ENCODE measurements around the gene GPR160. TPM values are rescaled to one million over a fixed set of nuclear protein-coding genes. Genes with fewer than 3 reads are reported as not detected.
A peak's percentile ranks its signal among the peaks of the same experiment; 100 is the strongest.

The GPR160 gene
- total and polyA plus RNA-seq, 2 of the 13 experiments (the other 11 are each of a cell fraction or from before 2014, with no cell fraction given) = 12.1 to 23.2 TPM

GRCh38 chr3:170037463-170038433 is at the start of gene GPR160 (continued):
- TF ChIP-seq LCORL (IDR thresholded peaks at IDR 0.05) = no peak
- TF ChIP-seq LCORL (CRISPR knock-in tag; IDR thresholded peaks at IDR 0.05) = peak; percentile 91
- TF ChIP-seq, protein P1, sequence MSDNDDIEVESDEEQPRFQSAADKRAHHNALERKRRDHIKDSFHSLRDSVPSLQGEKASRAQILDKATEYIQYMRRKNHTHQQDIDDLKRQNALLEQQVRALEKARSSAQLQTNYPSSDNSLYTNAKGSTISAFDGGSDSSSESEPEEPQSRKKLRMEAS (IDR thresholded peaks at IDR 0.05) = peak; percentile 46
- TF ChIP-seq, protein P2, sequence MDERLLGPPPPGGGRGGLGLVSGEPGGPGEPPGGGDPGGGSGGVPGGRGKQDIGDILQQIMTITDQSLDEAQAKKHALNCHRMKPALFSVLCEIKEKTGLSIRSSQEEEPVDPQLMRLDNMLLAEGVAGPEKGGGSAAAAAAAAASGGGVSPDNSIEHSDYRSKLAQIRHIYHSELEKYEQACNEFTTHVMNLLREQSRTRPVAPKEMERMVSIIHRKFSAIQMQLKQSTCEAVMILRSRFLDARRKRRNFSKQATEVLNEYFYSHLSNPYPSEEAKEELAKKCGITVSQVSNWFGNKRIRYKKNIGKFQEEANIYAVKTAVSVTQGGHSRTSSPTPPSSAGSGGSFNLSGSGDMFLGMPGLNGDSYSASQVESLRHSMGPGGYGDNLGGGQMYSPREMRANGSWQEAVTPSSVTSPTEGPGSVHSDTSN (CRISPR knock-in tag; IDR thresholded peaks at IDR 0.05) = no peak
- TF ChIP-seq, protein P3, sequence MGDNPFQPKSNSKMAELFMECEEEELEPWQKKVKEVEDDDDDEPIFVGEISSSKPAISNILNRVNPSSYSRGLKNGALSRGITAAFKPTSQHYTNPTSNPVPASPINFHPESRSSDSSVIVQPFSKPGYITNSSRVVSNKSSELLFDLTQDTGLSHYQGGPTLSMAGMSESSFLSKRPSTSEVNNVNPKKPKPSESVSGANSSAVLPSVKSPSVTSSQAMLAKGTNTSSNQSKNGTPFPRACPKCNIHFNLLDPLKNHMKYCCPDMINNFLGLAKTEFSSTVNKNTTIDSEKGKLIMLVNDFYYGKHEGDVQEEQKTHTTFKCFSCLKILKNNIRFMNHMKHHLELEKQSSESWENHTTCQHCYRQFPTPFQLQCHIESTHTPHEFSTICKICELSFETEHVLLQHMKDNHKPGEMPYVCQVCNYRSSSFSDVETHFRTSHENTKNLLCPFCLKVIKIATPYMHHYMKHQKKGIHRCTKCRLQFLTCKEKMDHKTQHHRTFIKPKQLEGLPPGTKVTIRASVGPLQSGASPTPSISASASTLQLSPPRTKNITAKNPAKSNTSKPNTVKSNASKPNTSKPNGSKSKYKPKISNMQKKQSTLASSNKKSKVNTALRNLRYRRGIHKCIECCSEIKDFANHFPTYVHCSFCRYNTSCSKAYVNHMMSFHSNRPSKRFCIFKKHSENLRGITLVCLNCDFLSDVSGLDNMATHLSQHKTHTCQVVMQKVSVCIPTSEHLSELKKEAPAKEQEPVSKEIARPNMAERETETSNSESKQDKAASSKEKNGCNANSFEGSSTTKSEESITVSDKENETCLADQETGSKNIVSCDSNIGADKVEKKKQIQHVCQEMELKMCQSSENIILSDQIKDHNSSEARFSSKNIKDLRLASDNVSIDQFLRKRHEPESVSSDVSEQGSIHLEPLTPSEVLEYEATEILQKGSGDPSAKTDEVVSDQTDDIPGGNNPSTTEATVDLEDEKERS (CRISPR knock-in tag; IDR thresholded peaks at IDR 0.05) = 0 out of 2 replicates have a peak, but pooled peaks have one; percentile 29
- peak; percentile 74; the same call in 1 of the 2 replicates for TF ChIP-seq KAT8 (CRISPR knock-in tag; IDR thresholded peaks at IDR 0.05)
- no peak for TF ChIP-seq NFKBIZ (CRISPR knock-in tag; IDR thresholded peaks at IDR 0.05)
- peak; percentile 27 for TF ChIP-seq MED8 (CRISPR knock-in tag; IDR thresholded peaks at IDR 0.05; ENCODE audit: insufficient replicate concordance)
- TF ChIP-seq ZSCAN22 (CRISPR knock-in tag; IDR thresholded peaks at IDR 0.05) = no peak
- TF ChIP-seq ZNF143 (CRISPR knock-in tag; IDR thresholded peaks at IDR 0.05) = no peak
- peak; percentile 69 for TF ChIP-seq IRF2 (CRISPR knock-in tag; IDR thresholded peaks at IDR 0.05)
- TF ChIP-seq FOXK1 (CRISPR knock-in tag; IDR thresholded peaks at IDR 0.05; ENCODE audit: borderline replicate concordance, low read depth) = peak; percentile 47; the same call in 1 of the 2 replicates
- TF ChIP-seq MAFK (conservative IDR thresholded peaks at IDR 0.05 in 1 of 2, IDR thresholded peaks at IDR 0.05 in 1 of 2; ENCODE audit: low read length in 2 of 2) = no peak
- 0 out of 2 replicates have a peak, but pooled peaks have one; percentile 15 for TF ChIP-seq ZNF724P (CRISPR knock-in tag; IDR thresholded peaks at IDR 0.05; ENCODE audit: borderline replicate concordance)
- TF ChIP-seq, protein P4, sequence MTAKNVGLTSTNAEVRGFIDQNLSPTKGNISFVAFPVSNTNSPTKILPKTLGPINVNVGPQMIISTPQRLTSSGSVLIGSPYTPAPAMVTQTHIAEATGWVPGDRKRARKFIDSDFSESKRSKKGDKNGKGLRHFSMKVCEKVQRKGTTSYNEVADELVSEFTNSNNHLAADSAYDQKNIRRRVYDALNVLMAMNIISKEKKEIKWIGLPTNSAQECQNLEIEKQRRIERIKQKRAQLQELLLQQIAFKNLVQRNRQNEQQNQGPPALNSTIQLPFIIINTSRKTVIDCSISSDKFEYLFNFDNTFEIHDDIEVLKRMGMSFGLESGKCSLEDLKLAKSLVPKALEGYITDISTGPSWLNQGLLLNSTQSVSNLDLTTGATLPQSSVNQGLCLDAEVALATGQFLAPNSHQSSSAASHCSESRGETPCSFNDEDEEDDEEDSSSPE (CRISPR knock-in tag; IDR thresholded peaks at IDR 0.05) = peak; percentile 64; the same call in 1 of the 2 replicates
- peak; percentile 80 for TF ChIP-seq ZNF768 (CRISPR knock-in tag; IDR thresholded peaks at IDR 0.05)
- TF ChIP-seq SAP130 (CRISPR knock-in tag; IDR thresholded peaks at IDR 0.05; ENCODE audit: low read depth) = peak; percentile 65
- TF ChIP-seq ZNF224 (CRISPR knock-in tag; IDR thresholded peaks at IDR 0.05) = 0 out of 2 replicates have a peak, but pooled peaks have one; percentile 27
- peak; percentile 91 for TF ChIP-seq ZNF580 (CRISPR knock-in tag; IDR thresholded peaks at IDR 0.05; ENCODE audit: borderline replicate concordance, low read depth)
- TF ChIP-seq KDM3A (CRISPR knock-in tag; IDR thresholded peaks at IDR 0.05; ENCODE audit: low read depth) = peak; percentile 68; the same call in 1 of the 2 replicates
- TF ChIP-seq, protein P5, sequence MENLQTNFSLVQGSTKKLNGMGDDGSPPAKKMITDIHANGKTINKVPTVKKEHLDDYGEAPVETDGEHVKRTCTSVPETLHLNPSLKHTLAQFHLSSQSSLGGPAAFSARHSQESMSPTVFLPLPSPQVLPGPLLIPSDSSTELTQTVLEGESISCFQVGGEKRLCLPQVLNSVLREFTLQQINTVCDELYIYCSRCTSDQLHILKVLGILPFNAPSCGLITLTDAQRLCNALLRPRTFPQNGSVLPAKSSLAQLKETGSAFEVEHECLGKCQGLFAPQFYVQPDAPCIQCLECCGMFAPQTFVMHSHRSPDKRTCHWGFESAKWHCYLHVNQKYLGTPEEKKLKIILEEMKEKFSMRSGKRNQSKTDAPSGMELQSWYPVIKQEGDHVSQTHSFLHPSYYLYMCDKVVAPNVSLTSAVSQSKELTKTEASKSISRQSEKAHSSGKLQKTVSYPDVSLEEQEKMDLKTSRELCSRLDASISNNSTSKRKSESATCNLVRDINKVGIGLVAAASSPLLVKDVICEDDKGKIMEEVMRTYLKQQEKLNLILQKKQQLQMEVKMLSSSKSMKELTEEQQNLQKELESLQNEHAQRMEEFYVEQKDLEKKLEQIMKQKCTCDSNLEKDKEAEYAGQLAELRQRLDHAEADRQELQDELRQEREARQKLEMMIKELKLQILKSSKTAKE (CRISPR knock-in tag; IDR thresholded peaks at IDR 0.05; ENCODE audit: borderline replicate concordance) = peak; percentile 86
